Myocyte (in vitro differentiated cells): ENCODE data around the gene FGFR4. TPM values are rescaled to one million over a fixed set of nuclear protein-coding genes. Genes with fewer than 3 reads are reported as not detected.

Experiments
- DNase-seq: peaks from one replicate; pipeline ENCODE4 v3.0.0-alpha.2; 2012; ENCODE audit warnings: low read depth
- total RNA-seq: library from RNA; depleted of rRNA; stranded (reverse); fragments of >200 nt; gene quantifications from 2 replicates; pipeline ENCODE4 v1.2.3, GENCODE V29; 2014

Gene FGFR4
- total RNA-seq, 1 donor from 2014 or later = 128 TPM

DNA sequence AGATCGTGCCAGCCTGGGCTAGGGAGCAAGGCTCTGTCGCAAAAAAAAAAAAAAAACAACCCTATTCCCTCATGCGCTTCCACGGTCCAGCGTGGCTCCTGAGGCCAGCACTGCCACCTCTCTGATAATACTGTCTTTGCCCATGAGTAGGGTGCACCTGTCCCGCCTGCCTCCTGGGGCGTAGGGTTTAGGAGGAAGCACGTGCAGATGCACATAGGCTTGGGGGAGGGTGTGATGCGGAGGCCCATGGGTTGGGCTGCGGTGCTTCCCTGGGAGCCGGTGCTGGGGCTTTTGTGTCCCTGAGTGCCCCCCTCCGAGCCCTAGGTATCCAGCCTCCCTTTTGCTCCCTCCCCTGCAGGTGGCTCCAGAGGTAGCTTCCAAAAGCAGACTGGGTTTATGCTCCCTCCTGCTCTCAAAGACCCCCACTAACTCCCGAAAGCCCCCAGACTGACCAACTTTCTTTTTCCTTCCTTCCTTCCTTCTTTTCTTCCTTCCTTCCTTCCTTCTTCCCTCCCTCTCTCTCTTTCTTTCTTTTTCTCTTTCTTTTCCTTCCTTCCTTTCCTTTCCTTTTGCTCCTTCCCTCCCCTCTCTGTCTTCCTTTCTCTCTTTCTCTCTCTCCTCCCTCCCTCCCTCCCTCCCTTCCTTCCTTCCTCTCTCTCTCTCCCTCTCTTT, 12.8 kb downstream of the FGFR4 start:
- peak; percentile 80 for DNase-seq

DNA sequence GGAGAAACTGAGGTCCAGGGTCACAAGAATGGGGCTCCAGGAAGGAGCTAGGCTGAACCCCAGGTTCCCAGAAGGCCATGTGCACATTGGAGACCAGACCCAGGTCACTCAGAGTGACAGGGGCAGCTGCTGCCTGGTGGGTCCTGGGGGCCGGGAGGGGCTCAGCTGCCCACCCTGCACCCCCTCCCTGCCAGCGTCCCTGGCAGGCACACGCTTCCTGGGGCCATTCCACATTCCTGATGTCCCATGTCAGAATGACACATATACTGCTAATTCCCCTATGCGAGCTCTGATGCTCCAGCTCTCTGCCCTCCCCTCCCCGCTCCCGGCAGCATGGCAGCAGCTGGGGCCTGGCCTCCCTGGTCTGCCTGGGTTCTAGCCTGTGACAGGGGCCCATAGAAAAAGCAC, 14.0 kb downstream of the FGFR4 start:
- DNase-seq = peak; percentile 96

GRCh38 chr5:177103523-177104253, 17.0 kb downstream of the FGFR4 start:
- peak; percentile 84 for DNase-seq

- DNase-seq = peak; percentile 32
Observed at GRCh38 chr5:177105691-177106476, 19.2 kb downstream of the FGFR4 start.

- DNase-seq = no peak
Observed at GRCh38 chr5:177107159-177107558, 20.4 kb downstream of the FGFR4 start.

DNA sequence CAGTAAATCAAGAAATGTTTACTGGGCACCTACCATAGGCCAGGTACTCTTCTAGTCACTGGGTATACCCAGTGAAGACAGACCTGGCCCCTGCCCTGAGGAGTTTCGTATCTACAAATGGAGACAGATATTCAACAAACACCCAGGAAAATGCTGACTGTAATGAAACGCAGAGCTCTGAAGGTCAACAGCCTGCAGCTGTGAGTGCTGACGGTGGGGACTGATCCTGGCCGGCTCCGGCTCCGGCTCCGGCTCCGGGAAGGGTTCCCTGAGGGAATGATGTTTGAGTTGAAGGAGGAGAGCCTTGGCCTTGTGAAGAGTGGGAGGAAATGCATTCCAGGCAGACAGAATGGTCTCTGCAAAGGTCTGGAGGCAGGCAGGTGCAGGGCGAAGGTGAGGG, 23.1 kb downstream of the FGFR4 start:
- no peak for DNase-seq

- DNase-seq = peak; percentile 57
Observed at GRCh38 chr5:177111720-177112394, 25.1 kb downstream of the FGFR4 start.

GRCh38 chr5:177112589-177113220, 26.0 kb downstream of the FGFR4 start:
- no peak for DNase-seq

DNA sequence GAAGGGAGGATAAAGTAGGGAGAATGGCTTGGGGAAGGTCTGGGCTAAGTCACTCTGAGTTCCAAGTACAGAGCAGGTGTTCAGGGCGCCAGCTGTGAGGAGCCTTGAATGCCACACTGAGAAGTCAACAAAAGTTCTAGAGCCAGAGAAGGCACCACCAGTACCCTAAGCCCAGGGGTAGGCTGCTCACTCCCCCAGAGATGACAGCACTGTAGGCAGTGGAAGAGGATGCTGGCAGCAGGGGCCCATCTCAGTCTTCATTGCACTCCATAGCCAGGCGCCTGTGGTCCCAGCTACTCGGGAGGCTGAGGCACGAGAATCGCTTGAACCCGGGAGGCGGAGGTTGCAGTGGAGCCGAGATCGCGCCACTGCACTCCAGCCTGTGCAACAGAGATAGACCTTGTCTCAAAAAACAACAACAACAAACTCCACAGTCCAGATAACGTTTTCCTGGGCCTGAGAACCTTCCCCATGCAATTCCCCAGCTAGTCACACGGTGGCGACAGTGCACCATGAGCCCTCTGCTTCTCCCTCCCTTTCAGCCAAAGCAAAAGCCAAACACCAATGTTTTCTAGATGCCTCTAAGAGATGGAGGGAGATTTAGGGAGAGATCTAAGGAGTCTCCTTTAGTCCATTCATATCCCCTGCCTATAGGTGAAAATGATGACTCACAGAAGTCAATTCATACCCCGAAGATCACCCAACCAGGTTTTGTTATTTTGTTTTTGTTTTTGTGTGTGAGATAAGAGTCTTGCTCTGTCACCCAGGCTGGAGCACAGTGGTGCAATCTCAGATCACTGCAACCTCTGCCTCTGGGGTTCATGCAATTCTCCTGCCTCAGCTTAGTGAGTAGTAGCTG, 27.1 kb downstream of the FGFR4 start:
- DNase-seq = peak; percentile 81

- DNase-seq = peak; percentile 75
Observed at GRCh38 chr5:177116631-177117373, 30.1 kb downstream of the FGFR4 start.

DNA sequence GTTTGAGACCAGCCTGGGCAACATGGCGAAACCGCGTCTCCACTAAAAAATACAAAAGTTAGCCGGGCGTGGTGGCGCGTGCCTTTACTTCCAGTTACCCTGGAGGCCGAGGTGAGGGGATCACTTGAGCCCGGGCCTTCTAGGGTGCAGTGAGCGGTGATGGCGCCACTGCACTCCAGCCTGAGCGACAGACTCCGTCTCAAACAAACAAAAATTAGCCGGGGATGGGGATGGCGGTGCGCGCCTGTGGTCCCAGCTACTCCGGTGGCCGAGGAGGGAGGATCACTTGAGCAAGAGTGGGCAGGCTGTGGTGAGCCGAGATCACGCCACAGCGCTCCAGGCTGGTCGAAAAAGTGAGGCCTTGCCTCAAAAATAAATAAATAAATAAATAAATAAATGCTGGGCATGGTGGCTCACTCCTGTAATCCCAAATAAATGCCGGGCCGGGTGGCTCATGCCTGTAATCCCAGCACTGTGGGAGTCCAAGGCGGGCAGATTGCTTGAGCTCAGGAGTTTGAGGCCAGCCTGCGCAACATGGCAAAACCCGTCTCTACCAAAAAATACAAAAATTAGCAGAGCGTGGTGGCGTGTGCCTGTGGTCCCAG, 30.8 kb downstream of the FGFR4 start:
- no peak for DNase-seq

DNA sequence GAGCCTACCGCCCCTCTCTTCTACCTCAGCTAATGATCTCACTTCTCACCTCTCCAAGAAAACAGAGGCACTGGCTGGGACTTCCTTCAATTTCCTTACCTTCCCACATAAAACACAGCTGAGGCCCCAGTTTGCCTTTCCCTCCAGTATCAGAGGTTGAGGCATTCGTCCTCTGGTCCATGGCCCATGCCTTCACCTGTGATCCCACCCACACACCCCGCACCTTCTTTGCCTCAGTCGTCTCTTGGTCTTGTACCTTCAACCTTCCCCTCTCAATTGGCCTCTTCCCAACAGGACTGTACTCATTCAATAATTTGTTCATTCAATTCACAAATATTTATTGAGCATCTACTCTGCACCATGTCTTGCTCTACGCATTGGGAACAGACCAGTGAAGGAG, 35.9 kb downstream of the FGFR4 start:
- DNase-seq = no peak

GRCh38 chr5:177123789-177124485, 37.2 kb downstream of the FGFR4 start:
- DNase-seq = no peak

- DNase-seq = no peak
Observed at GRCh38 chr5:177124486-177124991, 37.8 kb downstream of the FGFR4 start.

DNA sequence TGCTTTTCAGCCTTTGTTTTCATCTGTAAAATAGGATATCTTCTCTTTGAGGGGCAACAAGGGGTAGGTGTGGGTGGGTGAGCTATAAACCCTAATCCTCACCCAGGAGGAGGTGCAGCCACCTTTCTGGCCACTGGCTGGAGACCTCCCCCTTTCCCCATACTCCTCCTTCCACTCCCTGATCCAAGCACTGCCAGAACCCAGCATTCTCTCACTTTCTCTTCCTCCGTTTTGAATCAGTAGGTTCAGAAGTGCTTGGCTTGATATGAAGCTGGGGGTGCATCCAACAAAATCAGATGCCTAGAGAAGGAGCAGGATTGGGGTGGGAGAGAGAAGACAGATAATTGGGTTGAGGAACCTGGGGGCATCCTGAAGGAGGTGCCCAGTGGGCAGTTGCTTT, 40.1 kb downstream of the FGFR4 start:
- no peak for DNase-seq

- peak; percentile 66 for DNase-seq
Observed at GRCh38 chr5:177128551-177128981, 41.9 kb downstream of the FGFR4 start.

- DNase-seq = no peak
Observed at GRCh38 chr5:177130211-177131018, 43.7 kb downstream of the FGFR4 start.
